Measurements from ENCODE around the gene KCNIP4.

- TF ChIP-seq CTCF (IDR thresholded peaks at IDR 0.05) (no peak), EZH2phosphoT487 (IDR thresholded peaks at IDR 0.05) (no peak)
Observed at GRCh38 chr4:21625447-21625846, 323.1 kb downstream of the KCNIP4 start.
